ENCODE measurements around the gene BPIFB2. TPM values are rescaled to one million over a fixed set of nuclear protein-coding genes. Genes with fewer than 3 reads are reported as not detected.

BPIFB2 gene
- total RNA-seq, 1 donor from 2014 or later: not detected

DNA sequence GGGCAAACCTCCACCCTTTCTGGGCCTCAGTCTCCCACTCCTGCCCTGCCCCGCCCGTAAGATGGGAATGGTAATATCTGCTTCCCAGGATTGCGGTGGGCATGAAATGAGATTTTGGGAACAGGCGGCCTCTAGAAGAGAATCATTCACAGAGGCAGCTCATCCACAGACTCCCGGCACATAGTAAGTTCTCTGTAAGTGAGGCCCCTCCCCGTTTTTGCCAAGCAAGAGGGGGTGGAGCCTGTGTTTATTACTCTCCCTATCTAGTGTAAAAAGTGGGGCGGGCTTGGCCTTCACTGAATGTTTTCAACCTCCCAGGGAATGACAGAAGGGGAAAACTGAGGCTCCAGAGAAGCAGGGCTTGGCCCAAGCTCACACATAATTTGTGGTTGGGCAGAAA, 23.3 kb upstream of the BPIFB2 start:
- DNase-seq (ENCODE audit: low read depth in 2 of 2): no peak

DNA sequence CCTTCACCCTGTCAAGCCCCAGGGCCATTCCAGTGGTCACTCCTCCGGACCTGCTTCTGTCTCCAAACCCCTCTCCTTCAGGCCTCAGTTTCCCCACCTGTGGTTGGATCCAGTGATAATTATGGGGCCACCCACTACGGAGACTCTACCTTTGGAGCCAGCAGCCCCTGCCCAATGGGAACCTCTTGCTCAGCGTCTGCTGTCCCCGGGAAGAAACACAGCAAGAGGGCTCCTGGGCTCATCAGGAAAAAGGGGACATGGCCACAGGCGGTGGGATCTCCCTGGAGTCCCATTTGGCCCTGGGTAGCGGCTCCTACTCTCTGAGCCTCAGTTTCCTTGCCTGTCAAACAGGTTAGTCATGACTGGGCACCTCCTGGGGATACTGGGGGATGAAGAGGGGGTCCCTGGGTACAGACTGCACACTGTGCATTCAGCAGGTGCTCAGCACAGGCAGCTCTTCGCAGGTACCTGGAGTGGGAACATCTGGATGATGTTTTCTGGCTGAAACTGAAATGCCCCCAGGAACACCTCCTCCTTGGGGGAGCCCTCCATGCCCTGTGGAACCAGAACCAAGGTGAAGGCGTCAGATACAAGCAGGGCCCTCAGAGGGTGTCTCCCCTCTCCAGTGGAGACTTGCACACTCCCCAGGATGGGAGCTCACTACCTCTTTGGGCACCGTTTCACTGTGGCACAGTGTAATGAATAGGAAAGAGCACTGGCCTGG, 22.7 kb upstream of the BPIFB2 start:
- DNase-seq (ENCODE audit: low read depth in 2 of 2): no peak

DNA sequence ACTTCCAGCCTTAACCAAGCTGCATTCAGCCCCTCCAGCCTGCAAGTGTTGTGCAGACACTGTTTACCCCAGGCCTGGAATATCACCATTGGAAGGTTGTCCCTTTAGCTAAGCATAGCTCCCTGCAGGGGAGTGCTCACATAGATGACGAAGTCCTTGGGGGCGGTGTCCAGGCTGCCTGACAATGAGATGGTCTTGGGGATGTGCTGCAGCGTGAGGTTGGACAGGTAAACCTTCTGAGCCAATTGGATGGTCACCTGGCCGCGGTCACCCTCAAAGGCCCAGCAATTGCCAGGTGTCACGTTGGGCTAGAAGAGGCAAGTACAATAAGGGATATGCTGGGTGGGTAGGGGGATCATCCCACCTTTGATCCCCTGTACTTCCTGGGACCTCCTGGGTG, 21.9 kb upstream of the BPIFB2 start:
- no peak for DNase-seq (ENCODE audit: low read depth in 2 of 2)

DNA sequence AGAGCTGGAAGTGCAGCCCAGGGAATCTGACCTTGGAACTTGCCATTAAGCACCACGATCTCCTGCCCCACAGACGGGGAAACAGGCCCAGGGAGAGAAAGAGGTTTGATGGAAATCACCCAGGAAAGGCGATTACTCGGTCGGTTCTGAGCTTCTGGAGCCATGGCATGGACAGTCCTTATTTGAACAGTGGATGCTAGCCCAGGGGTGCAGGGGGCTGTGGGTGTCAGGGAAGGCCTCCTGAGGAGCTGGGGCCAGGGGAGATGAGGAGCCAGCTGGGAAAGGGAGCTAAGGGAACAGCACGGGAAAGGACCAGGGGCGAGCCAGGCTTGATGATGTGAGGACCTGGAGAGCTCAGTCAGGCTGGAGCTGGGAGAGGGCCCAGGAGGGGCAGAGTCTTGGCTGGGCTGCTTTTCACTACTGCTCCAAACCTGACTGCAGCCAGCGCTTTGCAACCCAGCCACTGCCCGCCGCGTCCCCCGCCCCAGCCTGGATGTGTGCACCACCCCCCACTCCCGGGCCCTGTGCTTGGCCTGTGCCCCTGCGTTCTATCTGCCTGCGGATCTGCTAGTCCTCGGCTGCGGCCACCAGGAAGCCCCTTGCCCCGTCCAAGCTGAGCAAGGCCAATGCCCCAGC, 21.1 kb upstream of the BPIFB2 start:
- DNase-seq (ENCODE audit: low read depth in 2 of 2): no peak

DNA sequence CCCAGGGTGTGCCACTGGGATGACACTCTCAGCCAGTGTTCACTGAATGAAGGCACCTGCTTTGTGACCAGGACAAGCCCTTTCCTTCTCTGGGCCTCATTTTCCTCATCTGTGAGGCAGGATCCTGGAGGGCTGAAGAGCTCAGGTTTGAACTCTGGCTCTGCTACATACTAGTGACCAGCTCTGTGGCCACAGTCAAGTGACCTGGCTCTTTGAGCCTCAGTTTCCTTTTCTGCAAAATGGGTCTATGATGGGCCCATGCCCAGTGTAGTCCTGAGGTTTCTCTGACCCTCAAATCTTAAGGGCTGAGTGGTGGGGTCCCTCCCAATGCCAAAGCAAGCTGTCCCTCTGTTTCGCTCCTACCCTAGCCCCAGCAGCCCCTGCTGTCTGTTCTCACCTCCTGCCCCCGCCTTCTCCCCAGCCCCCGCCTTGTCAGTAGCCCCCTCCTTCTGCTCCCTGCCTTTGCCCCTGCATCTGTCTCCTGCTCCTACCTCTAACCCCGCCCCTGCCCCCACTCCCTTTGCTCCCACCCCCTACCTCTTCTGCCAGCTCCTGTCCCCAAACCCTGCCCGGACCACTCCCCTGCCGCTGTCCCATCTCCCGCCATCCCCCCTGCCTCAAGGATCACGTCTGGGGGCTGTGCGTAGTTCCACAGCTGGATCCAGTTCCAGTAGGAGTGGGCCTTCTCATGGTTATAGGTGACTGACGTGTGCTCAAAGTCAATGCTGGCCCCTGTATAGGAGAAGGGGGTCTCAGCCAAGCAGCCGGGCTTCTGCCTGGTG, 20.3 kb upstream of the BPIFB2 start:
- DNase-seq (ENCODE audit: low read depth in 2 of 2): no peak

DNA sequence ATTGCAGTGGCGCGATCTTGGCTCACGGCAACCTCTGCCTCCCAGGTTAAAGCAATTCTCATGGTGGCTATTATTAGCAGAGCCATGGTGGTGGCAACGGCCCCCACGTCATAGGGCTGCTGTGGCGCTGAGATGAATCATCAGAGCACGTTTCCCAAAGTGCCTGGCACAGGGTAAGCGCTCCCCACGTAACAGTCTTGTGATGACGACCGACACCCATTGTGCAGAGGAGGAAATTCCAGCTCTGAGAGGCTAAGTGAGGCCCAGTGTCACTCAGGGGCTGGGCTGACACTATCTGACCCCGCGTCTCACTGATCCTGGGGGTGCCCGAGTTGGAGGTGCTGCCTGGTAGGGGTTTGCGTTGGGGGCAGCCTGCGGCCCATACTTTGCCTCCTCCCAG, 19.5 kb upstream of the BPIFB2 start:
- DNase-seq (ENCODE audit: low read depth in 2 of 2): no peak

DNA sequence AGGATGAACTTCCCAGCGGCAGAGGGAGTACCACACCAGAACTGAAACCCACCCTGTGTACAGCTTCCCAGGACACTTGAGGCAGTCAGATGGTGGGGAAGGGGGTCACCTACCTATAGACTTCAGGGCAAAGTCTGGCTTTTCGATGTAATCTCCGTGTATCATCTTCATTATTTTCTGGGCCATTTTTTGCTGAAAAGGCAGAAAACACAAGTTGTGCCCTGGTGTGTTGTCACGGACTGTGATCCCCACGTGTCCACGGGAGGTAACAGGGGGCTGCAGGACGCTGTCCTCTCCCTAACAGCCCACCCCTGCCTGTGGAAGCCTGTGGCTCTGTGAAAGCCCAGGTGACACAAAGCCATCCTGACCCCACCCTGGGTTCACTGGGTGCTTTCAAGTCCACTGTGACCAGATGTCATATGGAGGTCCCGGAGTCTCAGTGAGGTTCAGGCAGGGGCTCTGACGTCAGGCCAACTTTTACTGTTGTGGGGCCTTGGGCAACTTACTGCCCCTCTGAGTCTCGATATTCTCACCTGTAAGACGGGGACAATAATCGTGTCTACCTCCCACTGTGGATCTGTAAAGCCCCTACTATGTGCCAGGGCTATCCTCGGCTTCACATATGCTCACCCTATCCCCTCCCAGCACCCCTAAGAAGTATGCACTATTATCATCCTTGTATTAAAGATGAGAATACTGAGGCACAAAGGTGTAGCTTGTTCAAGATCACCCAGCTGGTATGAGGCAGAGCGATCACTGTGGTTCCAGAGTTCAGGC, 17.8 kb upstream of the BPIFB2 start:
- no peak for DNase-seq (ENCODE audit: low read depth in 2 of 2)

DNA sequence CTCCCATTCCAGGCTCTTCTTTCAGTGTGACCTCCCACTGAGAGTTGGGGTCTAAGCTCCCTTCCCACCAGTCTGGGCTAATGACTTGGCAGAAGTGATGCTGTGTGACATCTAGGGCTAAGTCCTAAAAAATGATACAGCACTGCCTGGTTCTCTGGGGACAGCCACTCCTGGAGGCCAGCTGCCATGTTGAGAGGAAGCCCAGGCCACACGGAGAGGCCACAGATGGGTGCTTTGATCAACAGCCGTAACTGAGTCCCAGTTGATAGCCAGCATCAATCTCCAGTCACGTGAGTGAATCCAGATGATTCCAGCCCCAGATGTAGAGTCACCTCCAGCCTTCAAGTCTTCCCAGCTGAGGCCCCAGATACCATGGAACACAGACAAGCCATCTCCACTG, 17.1 kb upstream of the BPIFB2 start:
- DNase-seq (ENCODE audit: low read depth in 2 of 2): no peak

DNA sequence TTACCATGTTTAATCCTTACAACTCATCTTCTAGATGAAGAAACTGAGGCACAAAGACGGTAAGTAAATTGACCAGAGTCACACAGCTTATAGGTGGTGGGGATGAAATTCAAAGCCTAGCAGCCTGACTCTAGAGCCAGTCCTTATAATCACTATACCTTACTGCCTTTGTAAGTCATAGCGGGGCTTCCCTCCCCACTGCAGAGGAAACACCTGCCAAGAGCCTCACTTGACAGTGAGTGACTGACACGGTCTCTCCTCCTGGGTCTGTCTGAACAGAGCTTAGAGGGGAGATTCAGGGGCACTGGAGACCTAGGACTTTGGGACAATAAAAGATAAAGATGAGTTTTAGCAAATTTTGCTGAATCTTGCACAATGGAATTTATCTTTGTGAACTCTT, 16.1 kb upstream of the BPIFB2 start:
- DNase-seq (ENCODE audit: low read depth in 2 of 2): no peak

DNA sequence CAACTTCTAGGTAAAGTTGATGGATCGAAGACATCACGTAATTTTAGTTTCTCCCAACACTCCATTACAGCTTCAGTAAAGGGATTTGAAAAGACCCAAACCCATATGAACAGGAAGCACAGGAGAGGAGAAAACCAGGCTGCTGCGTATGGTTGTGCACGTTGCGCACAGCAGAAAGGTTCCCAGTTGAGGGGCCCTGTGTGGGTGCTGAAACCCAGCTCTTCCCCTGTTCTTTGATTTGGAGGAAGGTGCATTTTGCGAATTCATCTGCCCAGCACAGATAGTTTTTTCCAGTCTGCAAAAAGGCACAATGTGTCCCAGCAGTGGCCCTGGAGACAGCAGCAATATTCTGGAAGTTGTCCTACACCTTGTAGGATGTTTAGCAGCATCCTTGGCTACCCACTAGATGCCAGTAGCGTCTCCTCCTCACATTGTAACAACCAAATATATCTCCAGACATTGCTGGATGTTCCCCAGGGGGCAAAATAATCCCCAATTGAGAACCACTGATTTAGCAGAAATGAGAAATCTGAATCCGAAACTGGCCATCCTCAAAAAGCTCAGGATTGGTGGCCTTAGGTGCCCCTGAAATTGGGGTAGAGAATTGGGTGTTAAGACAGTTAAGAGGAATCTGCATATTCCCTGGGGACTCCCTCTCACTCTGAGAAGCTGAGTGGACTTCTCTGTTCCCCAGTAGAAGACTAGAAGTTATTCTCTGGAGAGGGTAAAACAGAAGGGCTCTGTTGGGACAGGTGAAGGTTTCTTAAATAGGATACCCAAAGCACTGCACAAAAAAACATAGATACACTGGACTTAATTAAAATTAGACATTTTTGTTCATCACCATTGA, 15.5 kb upstream of the BPIFB2 start:
- DNase-seq (ENCODE audit: low read depth in 2 of 2): no peak

DNA sequence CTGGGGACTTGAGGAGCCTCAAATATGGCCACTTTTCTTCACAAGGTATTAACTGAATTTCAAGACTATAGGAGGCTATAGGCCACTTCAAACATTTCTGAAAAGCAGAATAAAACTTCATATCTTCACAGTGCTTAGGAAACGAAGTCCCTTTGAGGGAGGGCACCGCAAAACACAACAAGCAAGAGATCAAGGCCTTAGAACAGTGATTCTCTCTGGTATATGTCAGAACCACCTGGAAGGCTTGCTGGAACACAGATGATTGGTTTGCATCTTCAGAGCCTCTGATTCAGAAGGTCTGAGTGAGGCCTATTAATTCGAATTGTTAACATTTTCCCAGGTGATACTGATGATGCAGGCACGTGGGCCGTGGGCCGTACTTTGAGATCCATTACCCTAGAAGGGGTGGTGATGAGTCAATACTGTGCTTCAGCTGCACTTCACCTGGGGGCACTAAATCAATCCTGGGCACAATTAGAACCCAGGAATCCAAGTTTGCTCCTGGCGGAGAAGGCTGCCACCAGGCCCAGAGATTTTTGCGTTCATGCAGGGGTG, 13.9 kb upstream of the BPIFB2 start:
- no peak for DNase-seq (ENCODE audit: low read depth in 2 of 2)

DNA sequence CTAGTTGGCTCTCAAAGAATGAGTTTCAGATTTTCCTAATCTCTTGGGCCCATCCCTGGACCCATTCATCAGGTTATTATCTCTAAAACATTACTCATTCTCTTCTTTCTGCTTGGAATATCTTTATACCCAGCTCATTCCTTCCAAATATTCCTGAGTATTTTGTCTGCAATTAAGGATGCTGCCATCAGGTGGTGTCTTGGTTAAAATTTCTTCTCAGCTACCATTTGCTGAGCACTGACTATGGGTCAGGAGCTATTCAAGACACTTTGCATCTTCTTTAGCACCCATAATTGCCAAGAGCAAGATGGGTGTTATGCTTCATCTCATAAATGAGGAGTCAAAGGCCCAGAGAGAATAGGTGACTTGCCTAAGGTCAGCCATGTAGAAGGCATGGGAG, 11.7 kb upstream of the BPIFB2 start:
- DNase-seq (ENCODE audit: low read depth in 2 of 2): no peak

DNA sequence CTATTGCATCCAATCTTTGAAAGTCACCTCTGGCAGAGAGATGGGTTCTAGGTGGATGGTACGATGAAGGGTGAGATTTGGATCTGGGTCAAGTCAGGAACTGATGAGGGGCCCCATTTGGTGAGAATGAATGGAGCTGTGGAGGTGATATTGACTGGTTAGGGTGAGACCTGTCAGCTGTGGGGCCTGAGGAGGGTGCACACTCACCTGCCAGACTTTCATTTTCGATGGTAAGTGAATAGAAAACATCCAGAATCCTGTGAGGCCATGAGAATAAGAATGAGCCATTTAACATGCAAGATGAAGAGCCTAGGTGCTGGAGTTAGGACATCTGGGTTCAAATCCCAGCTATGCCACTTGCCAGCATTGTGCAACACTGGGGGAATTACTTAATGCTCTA, 10.1 kb upstream of the BPIFB2 start:
- DNase-seq (ENCODE audit: low read depth in 2 of 2): no peak

DNA sequence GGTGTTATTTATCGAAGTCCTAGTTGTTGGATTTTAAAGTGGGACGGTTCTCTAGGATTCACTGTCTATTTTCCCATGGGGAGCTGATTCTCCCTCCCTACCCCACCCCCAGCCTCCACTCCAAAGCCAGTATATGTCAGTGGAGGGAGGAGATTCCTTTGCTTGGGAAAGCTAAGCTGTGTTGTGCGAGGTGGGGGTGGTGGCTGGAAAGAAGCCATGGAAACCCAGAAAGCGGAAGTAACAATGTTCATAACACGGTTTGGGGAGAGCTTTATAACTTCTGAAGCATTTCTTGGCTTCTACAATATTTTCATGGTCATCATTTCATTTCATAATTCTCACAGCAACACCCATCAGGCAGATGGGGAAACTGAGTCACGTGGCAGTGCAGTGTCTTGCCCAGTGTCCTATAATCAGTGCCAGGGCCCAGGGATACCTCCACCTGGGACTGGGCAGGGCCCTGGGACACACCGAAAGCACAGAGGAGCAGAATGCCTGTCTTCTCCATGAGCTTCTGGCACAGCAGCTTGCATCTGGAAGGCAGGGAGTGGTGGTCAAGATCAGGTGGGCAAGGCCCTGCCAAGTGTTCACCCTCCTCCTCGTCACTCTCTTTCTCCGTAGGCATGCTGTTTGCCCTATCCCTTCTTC, 7.8 kb upstream of the BPIFB2 start:
- peak in 1 of 2 donors; percentile 45 for DNase-seq (ENCODE audit: low read depth in 2 of 2)

DNA sequence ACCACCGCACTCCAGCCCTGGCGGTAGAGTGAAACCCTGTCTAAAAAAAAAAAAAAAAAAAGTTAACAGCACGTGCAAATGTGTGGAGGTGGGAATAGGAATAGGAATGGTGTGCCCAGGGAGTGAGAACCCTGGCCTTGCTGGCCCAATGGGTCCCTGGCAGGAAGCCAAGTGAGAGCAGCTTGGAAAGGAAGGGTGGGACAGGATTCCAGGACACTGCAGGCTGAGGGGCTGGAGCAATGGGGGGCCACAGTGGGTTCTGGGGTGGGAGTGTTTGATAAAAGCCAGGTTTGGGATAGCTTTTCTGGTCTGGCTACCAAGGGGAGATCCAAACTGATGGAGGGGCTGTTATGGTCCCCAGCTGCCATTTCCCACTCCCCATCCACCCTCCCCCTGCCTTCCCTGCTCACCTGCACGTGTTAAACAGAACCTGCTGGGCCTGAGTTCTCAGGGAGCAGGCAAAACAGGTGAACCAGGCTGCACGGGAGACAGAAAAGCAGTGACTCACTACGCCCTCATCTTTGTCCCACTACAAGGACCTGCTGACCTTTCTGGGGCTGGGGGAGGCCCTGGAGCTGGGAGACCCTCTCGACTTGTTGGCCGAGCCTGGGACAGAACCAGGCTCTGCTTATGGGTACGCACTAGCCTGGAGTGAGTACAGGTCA, 6.6 kb upstream of the BPIFB2 start:
- no peak for DNase-seq (ENCODE audit: low read depth in 2 of 2)

DNA sequence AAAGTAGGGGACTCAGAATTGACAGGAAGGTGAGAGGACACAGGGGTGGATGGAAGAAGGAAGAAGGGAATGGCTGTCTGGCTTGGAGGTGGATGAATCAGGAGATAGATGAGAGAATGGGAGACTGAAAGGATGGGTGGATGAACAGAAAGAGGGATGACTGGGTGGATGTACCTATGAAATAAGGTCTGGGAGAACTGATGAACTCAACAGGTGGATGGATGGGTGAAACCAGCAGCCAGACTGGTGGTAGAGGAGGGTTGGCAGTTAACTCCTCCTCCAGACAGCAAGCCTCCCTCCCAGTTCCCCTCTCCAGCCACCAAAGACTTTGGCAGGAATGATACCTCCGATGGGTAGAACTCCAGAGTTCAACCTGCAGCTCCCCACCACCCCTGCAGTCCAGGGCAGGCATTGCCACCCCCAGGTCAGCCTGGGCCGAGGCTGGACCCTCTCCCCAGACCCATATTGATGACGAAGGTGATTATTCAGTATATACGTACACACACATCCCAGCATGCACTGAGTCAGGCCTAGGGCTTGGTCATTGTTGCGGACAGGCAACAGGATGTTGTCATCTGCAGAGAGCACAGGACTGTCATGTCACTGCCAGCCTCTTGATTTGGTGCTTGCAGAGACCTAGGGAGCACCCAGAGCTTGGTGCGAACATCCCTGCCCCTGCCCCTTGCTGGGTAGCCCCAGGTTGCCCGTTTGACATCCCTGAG, 5.3 kb upstream of the BPIFB2 start:
- no peak for DNase-seq (ENCODE audit: low read depth in 2 of 2)

DNA sequence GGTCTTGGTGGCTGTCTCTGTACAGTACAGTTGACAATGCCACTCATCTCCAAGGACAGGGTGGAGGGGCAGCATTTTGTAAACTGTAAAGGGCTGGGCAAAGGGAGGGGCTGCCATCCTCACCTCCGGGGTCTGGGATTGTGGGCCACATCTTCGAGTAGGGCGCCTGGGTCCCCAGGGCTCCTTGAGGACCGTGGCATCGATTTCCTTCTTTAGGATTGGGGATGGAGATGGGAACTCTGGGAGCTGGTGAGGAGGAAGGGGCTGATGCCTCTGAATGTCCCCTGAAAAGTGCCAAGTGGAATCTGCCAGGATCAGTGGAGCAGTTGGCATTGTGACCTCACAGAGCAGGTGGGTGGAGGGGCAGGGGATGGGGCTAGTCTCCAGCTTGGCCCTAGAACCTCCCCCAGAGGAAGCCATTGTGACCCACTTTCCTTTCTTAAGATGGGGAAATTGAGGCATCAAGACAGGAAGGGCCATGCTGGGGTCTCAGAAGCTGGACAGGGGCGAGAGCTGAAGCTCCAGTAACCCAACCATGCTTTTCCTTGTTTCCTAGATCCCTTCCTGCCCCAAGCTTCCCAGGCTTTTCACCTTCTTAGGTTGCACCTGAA, 3.3 kb upstream of the BPIFB2 start, which contains the start of gene SUN5:
Gene SUN5, minus strand, starts transcription at position 293 of the 611 bp plus-strand sequence. Its CDS starts 93 bp downstream, at position 200.
- no peak for DNase-seq (ENCODE audit: low read depth in 2 of 2)

DNA sequence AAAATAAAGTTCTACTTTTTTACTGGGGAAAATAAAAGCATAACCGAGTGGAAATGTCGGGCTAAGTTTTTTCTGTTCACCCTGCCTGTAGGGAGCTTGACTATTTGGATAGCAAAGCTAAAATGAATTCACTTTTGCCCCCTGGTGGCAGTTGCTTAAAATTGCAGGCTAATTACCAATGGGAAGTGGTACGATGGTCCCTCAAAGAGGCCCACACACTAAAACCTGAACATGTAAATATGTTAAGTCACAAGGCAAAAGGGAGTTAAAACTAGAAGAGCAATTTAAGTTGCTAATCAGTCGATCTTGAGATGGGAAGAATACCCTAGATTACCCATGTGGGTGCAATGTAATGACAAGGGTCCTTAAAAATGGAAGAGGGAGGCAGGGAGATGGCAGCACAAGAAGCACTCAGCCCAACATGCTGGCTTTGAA, 2.4 kb upstream of the BPIFB2 start:
- peak; percentile 14 to 15 for DNase-seq (ENCODE audit: low read depth in 2 of 2)

Data from lung microvascular endothelial cell (primary cell).